ENCODE data around the gene DHDDS. TPM values are rescaled to one million over a fixed set of nuclear protein-coding genes. Genes with fewer than 3 reads are reported as not detected.
"Not testable (repeated sequence)": the region's sequence is repeated elsewhere in the genome, so short reads cannot be mapped to it uniquely, and the experiment has no call there.

Gene DHDDS, protein sequence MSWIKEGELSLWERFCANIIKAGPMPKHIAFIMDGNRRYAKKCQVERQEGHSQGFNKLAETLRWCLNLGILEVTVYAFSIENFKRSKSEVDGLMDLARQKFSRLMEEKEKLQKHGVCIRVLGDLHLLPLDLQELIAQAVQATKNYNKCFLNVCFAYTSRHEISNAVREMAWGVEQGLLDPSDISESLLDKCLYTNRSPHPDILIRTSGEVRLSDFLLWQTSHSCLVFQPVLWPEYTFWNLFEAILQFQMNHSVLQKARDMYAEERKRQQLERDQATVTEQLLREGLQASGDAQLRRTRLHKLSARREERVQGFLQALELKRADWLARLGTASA
- 56.7 TPM for total RNA-seq (2021; ENCODE audit: unreplicated experiment)
- polyA plus RNA-seq (2012; ENCODE audit: insufficient read length) = 30.3 TPM
- percentile 78 among the genes with signal in this experiment for Bru-seq, nascent RNA
- percentile 82 among the genes with signal in this experiment for BruChase-seq, experiment 1, labeled RNA remaining after a 2-hour chase
- BruChase-seq, experiment 2, labeled RNA remaining after a 6-hour chase = percentile 80 among the genes with signal in this experiment
- long read RNA-seq, transcript DHDDS-201 (9 exons, 1,403 nt) = major isoform, 6 of 44 reads
- long read RNA-seq, partial matches to known transcripts = 11 of 44 reads
- long read RNA-seq, other reads (novel, unspliced or antisense) = 25 of 44 reads

DNA sequence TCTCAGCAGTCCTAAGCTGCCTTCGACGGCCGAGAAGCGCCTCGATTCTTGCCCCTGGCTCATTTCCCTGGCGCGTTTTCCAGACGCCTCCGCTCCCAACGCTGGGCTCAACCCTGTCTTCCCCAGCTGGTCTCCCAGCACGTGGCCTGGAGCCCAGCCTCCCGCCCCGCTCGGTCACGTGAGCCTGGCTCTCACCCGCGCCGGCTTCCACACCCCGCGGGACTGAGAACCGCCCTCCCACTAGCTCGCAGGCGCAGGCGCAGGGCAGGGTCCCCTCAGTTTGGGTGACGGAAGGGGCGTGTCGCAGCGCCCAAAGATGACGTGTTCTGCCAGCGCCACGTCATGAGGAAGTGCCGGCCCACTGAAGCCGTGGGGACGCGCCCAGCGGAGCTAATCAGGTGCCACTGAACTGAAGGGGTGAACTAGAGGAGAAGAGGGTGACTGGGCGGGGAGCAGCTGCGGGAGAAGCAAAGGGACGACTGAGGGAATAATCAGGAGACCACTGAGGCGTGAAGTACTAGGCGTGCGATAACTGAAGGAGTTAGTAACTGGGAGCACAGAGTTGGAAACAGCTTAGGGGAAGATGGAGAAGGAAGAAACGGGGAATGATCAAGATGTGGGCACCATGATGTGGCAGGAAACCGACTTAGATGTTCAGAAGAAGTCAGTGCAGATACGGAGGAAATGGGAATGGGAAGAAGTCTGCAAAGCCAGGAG, at the start of gene DHDDS:
DHDDS (plus strand) TSS at position 343 of the 717 bp plus-strand sequence. CDS start 625 bp downstream, outside the sequence.
- H3K27ac ChIP-seq (ENCODE audit: low read length) = peak within 1 kb of the TSS; percentile 95

DNA sequence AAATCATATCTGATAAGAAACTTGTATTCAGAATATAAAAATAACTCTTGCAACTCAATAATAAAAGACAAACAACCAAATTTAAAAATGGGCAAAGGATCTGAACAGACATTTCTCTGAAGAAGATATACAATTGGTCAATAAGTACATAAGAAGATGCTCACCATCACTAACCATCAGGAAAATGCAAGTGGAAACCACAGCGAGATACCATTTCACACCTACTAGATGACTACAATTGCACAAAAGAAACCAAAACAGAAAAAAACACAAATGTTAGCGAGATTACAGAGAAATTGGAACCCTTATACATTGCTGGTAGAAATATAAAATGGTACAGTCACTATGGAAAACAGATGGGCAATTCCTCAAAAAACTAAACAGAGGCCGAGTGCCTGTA, 48.0 kb upstream of the DHDDS start:
- no peaks in the 10 kb centered on the region for H3K9me3 ChIP-seq (ENCODE audit: control insufficient read depth, insufficient read depth, low read depth, low read length)
- H3K4me3 ChIP-seq (ENCODE audit: low read depth in 2 of 2, low read length in 2 of 2) = no peak overlapping the region
- in situ Hi-C loops (cut with HindIII; ENCODE audit: low pct_unique_long_range_greater_than_20kb, low sequenced_read_pairs) (no loop called here), intact Hi-C loops (cut with micrococcal nuclease; ENCODE audit: unreplicated experiment) (no loop called here)
- H3K36me3 ChIP-seq (ENCODE audit: control insufficient read depth, insufficient read depth, low read length) = no peaks in the 10 kb centered on the region
- no peak overlapping the region for H3K27ac ChIP-seq (ENCODE audit: low read length)
- no peak for ATAC-seq
- CTCF ChIA-PET = no interaction called here
- BruUV-seq (replicated peaks) = no TSS peak
- no peaks in the 10 kb centered on the region for H3K4me1 ChIP-seq (ENCODE audit: control insufficient read depth, insufficient read depth, low read length)
- no peaks in the 10 kb centered on the region for H3K27me3 ChIP-seq (ENCODE audit: control insufficient read depth, insufficient read depth, low read length)
- DNase-seq (ENCODE audit: low read depth, low spot score) = no peak
- POLR2A ChIA-PET = no interaction called here
- TF ChIP-seq, protein P1, sequence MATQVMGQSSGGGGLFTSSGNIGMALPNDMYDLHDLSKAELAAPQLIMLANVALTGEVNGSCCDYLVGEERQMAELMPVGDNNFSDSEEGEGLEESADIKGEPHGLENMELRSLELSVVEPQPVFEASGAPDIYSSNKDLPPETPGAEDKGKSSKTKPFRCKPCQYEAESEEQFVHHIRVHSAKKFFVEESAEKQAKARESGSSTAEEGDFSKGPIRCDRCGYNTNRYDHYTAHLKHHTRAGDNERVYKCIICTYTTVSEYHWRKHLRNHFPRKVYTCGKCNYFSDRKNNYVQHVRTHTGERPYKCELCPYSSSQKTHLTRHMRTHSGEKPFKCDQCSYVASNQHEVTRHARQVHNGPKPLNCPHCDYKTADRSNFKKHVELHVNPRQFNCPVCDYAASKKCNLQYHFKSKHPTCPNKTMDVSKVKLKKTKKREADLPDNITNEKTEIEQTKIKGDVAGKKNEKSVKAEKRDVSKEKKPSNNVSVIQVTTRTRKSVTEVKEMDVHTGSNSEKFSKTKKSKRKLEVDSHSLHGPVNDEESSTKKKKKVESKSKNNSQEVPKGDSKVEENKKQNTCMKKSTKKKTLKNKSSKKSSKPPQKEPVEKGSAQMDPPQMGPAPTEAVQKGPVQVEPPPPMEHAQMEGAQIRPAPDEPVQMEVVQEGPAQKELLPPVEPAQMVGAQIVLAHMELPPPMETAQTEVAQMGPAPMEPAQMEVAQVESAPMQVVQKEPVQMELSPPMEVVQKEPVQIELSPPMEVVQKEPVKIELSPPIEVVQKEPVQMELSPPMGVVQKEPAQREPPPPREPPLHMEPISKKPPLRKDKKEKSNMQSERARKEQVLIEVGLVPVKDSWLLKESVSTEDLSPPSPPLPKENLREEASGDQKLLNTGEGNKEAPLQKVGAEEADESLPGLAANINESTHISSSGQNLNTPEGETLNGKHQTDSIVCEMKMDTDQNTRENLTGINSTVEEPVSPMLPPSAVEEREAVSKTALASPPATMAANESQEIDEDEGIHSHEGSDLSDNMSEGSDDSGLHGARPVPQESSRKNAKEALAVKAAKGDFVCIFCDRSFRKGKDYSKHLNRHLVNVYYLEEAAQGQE (IDR thresholded peaks at IDR 0.05; ENCODE audit: insufficient read depth in 1 of 2, low read depth in 2 of 2, low read length in 1 of 2) = no peak
- TF ChIP-seq POLR2AphosphoS5 (IDR thresholded peaks at IDR 0.05; ENCODE audit: low read depth, low read length) = no peak
- TF ChIP-seq SIN3A (IDR thresholded peaks at IDR 0.05; ENCODE audit: borderline replicate concordance, insufficient read depth, low read depth, low read length) = no peak
- TF ChIP-seq, protein P2, sequence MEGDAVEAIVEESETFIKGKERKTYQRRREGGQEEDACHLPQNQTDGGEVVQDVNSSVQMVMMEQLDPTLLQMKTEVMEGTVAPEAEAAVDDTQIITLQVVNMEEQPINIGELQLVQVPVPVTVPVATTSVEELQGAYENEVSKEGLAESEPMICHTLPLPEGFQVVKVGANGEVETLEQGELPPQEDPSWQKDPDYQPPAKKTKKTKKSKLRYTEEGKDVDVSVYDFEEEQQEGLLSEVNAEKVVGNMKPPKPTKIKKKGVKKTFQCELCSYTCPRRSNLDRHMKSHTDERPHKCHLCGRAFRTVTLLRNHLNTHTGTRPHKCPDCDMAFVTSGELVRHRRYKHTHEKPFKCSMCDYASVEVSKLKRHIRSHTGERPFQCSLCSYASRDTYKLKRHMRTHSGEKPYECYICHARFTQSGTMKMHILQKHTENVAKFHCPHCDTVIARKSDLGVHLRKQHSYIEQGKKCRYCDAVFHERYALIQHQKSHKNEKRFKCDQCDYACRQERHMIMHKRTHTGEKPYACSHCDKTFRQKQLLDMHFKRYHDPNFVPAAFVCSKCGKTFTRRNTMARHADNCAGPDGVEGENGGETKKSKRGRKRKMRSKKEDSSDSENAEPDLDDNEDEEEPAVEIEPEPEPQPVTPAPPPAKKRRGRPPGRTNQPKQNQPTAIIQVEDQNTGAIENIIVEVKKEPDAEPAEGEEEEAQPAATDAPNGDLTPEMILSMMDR (IDR thresholded peaks at IDR 0.05) = no peak
- no peak for TF ChIP-seq TCF7L2 (IDR thresholded peaks at IDR 0.05; ENCODE audit: low read depth, low read length)

More for the DNA sequence above, at the start of gene DHDDS:
- POLR2A ChIA-PET = interaction anchor here (0.5 kb wide), 1 partner anchor 1473 kb away, joined by 3 read pairs; no protein-coding TSS in a partner anchor
- peak; percentile 93 for DNase-seq (ENCODE audit: low read depth, low spot score)
- Histone ChIP-seq H3K4me3 (ENCODE audit: low read depth in 2 of 2, low read length in 2 of 2) (peak within 1 kb of the TSS; percentile 99 to 100), H3K9me3 (ENCODE audit: control insufficient read depth, insufficient read depth, low read depth, low read length) (no peaks in the 10 kb centered on the region), H3K27me3 (ENCODE audit: control insufficient read depth, insufficient read depth, low read length) (no peaks in the 10 kb centered on the region), H3K4me1 (ENCODE audit: control insufficient read depth, insufficient read depth, low read length) (peaks cover 21% of the 10 kb centered on the region), H3K36me3 (ENCODE audit: control insufficient read depth, insufficient read depth, low read length) (peaks cover 6% of the 10 kb centered on the region; the same call in 1 of the 2 replicates)
- TF ChIP-seq POLR2AphosphoS5 (IDR thresholded peaks at IDR 0.05; ENCODE audit: low read depth, low read length) = peak; percentile 64
- TF ChIP-seq, protein P1 (IDR thresholded peaks at IDR 0.05; ENCODE audit: insufficient read depth in 1 of 2, low read depth in 2 of 2, low read length in 1 of 2) = peak in 1 of 2 experiments; percentile 63; a peak in 1 of 4 replicates
- TF ChIP-seq SIN3A (IDR thresholded peaks at IDR 0.05; ENCODE audit: borderline replicate concordance, insufficient read depth, low read depth, low read length) = 0 out of 2 replicates have a peak, but pooled peaks have one; percentile 3
- no peak for TF ChIP-seq TCF7L2 (IDR thresholded peaks at IDR 0.05; ENCODE audit: low read depth, low read length)
- TF ChIP-seq, protein P2 (IDR thresholded peaks at IDR 0.05) = no peak
- intact Hi-C loops (cut with micrococcal nuclease; ENCODE audit: unreplicated experiment) = no loop called here
- CTCF ChIA-PET = interaction anchor here (1.4 kb wide), 1 partner anchor 15 kb away, joined by 4 read pairs; no protein-coding TSS in a partner anchor
- no TSS peak for BruUV-seq (replicated peaks)
- peak; percentile 98 for ATAC-seq
- in situ Hi-C loops (cut with HindIII; ENCODE audit: low pct_unique_long_range_greater_than_20kb, low sequenced_read_pairs) = no loop called here

DNA sequence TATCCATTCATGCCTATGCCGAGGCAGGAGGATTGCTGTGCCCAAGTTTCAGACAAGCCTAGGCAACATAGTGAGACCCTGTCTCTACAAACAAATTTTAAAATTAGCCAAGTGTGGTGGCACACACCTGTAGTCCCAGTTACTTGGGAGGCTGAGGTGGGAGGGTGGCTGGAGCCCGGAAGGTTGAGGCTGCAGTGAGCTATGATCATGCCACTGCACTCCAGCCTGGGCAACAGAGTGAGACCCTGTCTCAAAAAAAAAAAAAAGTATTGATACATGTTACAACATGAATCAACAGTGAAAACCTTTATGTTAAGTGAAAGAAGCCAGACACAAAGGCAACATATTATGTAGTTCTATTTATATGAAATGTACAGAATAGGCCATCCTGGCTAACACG, 47.1 kb upstream of the DHDDS start:
- H3K27me3 ChIP-seq (ENCODE audit: control insufficient read depth, insufficient read depth, low read length); H3K36me3 ChIP-seq (ENCODE audit: control insufficient read depth, insufficient read depth, low read length); intact Hi-C loops (cut with micrococcal nuclease; ENCODE audit: unreplicated experiment); H3K9me3 ChIP-seq (ENCODE audit: control insufficient read depth, insufficient read depth, low read depth, low read length); in situ Hi-C loops (cut with HindIII; ENCODE audit: low pct_unique_long_range_greater_than_20kb, low sequenced_read_pairs); BruUV-seq (replicated peaks); H3K27ac ChIP-seq (ENCODE audit: low read length); CTCF ChIA-PET; POLR2A ChIA-PET; H3K4me1 ChIP-seq (ENCODE audit: control insufficient read depth, insufficient read depth, low read length); H3K4me3 ChIP-seq (ENCODE audit: low read depth in 2 of 2, low read length in 2 of 2); DNase-seq (ENCODE audit: low read depth, low spot score); ATAC-seq: not testable (repeated sequence)
